K562 (cell line): ENCODE measurements around the gene WEE1. TPM values are rescaled to one million over a fixed set of nuclear protein-coding genes. Genes with fewer than 3 reads are reported as not detected.

Experiments
- ATAC-seq: fragments of 200-7000 bp; cut with Tn5 transposase; 3 replicates; pipeline ENCODE4 v1.9.1; 2020; ENCODE audit warnings: moderate library complexity
- BruUV-seq: library from RNA; stranded (reverse); fragments of 400-500 nt; replicated peaks from 2 replicates; lab custom pipeline; 2021; lab: Mats Ljungman, UMichigan
- CTCF ChIA-PET: fragments of 300-600 bp; formaldehyde crosslinking; extraction: SDS; loops from one replicate; lab custom pipeline; 2021; ENCODE audit warnings: low intra/inter-chr PET ratio; lab: Yijun Ruan, JAX
- POLR2A ChIA-PET: fragments of 300-600, 350-650 bp; sonication (Branson Sonifier 250); formaldehyde crosslinking; extraction: SDS; loops from one replicate; lab custom pipeline; 2021; ENCODE audit warnings: antibody characterized with exemption, inconsistent platforms; lab: Yijun Ruan, JAX
- DNase-seq, 4 experiments: peaks; one replicate each; pipeline versions ENCODE4 v3.0.0 to v3.0.0-alpha.2; 2011 to 2018; ENCODE audit warnings: low spot score in 3 of 4, mixed read lengths in 3 of 4; ENCODE audit errors: extremely low read depth in 1 of 4
- FAIRE-seq: peaks from 2 replicates; lab custom pipeline; 2011; peaks lifted over from hg19 to GRCh38; lab: Jason Lieb, UNC
- H2AFZ ChIP-seq: 2 replicates; pipeline ENCODE4 v1.6.0; 2011; ENCODE audit warnings: low read depth, low read length, control low read depth, inconsistent platforms
- H3K27ac ChIP-seq: fragments of 200-600 bp; 3 replicates; pipeline ENCODE4 v1.8.0; 2011; ENCODE audit warnings: low read depth, mild to moderate bottlenecking, control low read depth, inconsistent platforms, low read length, moderate library complexity, mixed read lengths; ENCODE audit errors: extremely low read depth
- H3K27me3 ChIP-seq, 2 experiments: fragments of 300-600 bp in 1 of 2; 2 replicates in 1 of 2; 3 replicates in 1 of 2; pipeline versions ENCODE4 v1.6.0 to v1.8.0; 2011; ENCODE audit warnings: inconsistent platforms in 2 of 2, low read length in 2 of 2, mild to moderate bottlenecking in 1 of 2, mixed read lengths in 1 of 2, moderate library complexity in 1 of 2; ENCODE audit not compliant: control insufficient read depth in 2 of 2, insufficient read depth in 2 of 2
- H3K36me3 ChIP-seq: fragments of 300-600 bp; 3 replicates; pipeline ENCODE4 v1.8.0; 2011; ENCODE audit warnings: mild to moderate bottlenecking, low read length, inconsistent platforms; ENCODE audit not compliant: control insufficient read depth, insufficient read depth
- H3K4me1 ChIP-seq, 2 experiments: fragments of 200-600 bp in 1 of 2; replicated peaks in 1 of 2; 2 replicates in 1 of 2; 3 replicates in 1 of 2; pipeline versions ENCODE4 v1.5.1 to v1.8.0; 2011; ENCODE audit warnings: inconsistent platforms in 2 of 2, low read length in 2 of 2, mild to moderate bottlenecking in 1 of 2, mixed read lengths in 1 of 2, moderate library complexity in 1 of 2; ENCODE audit not compliant: control insufficient read depth in 2 of 2, insufficient read depth in 2 of 2
- H3K4me2 ChIP-seq: 2 replicates; pipeline ENCODE4 v1.6.1; 2011; ENCODE audit warnings: low read length, control low read depth, inconsistent platforms, mixed read lengths; ENCODE audit not compliant: insufficient read depth
- H3K4me3 ChIP-seq: fragments of 200-600 bp; sonication (generic), shearing (Covaris generic); 2 replicates; pipeline ENCODE4 v1.5.1; 2016; ENCODE audit warnings: control low read depth, inconsistent platforms
- H3K79me2 ChIP-seq: fragments of 200-600 bp; 3 replicates; pipeline ENCODE4 v1.8.0; 2011; ENCODE audit warnings: low read length, inconsistent platforms; ENCODE audit not compliant: control insufficient read depth, insufficient read depth
- H3K9ac ChIP-seq, 2 experiments: 2 replicates each; pipeline versions ENCODE4 v1.6.0 to v1.6.1; 2011; ENCODE audit warnings: low read depth in 2 of 2, low read length in 2 of 2, control low read depth in 1 of 2, inconsistent platforms in 1 of 2, mild to moderate bottlenecking in 1 of 2, mixed read lengths in 1 of 2; ENCODE audit not compliant: insufficient read depth in 1 of 2
- H3K9me1 ChIP-seq: one replicate; pipeline ENCODE4 v1.6.0; 2011; ENCODE audit warnings: inconsistent platforms, mild to moderate bottlenecking, low read length, moderate library complexity; ENCODE audit not compliant: control insufficient read depth, insufficient read depth
- H3K9me3 ChIP-seq: replicated peaks from 2 replicates; pipeline ENCODE4 v1.5.1; 2011; ENCODE audit warnings: low read depth, low read length, inconsistent platforms; ENCODE audit not compliant: control insufficient read depth, insufficient read depth
- H4K20me1 ChIP-seq: replicated peaks from 2 replicates; pipeline ENCODE4 v1.6.1; 2011; ENCODE audit warnings: low read length, inconsistent platforms, mixed read lengths; ENCODE audit not compliant: control insufficient read depth, insufficient read depth
- ESRRA ChIP-seq: fragments of 450-650 bp; IDR thresholded peaks from 2 replicates; pipeline ENCODE4 v1.6.1; 2014; ENCODE audit warnings: low read depth, mild to moderate bottlenecking, moderate library complexity, borderline replicate concordance
- MECOM ChIP-seq: fragments of 250-450 bp; sonication (Bioruptor Pico); IDR thresholded peaks from 2 replicates; pipeline ENCODE4 v1.8.0; 2022; ENCODE audit warnings: inconsistent platforms
- MTA3 ChIP-seq: fragments of 450-650 bp; formaldehyde crosslinking; IDR thresholded peaks from 2 replicates; pipeline ENCODE4 v1.6.1; 2017; ENCODE audit warnings: mild to moderate bottlenecking, borderline replicate concordance
- NCOA6 ChIP-seq: fragments of 450-650 bp; IDR thresholded peaks from 2 replicates; pipeline ENCODE4 v1.6.1; 2017; ENCODE audit warnings: mild to moderate bottlenecking
- POLR2A ChIP-seq: fragments of 450-650 bp; conservative IDR thresholded peaks from 2 replicates; pipeline ENCODE4 v1.6.1; 2016
- RCOR1 ChIP-seq, 2 experiments: IDR thresholded peaks; 2 replicates each; pipeline ENCODE4 v1.6.1; 2012; ENCODE audit warnings: low read depth in 2 of 2, low read length in 2 of 2, borderline replicate concordance in 1 of 2, improper control_type of control experiment in 1 of 2
- ZNF217 ChIP-seq: sonication (generic); formaldehyde crosslinking; IDR thresholded peaks from 2 replicates; pipeline ENCODE4 v1.8.0; 2022; ENCODE audit warnings: mild to moderate bottlenecking, missing genetic modification reagents
- ZNF354B ChIP-seq: fragments of 250-450 bp; sonication (Bioruptor Pico); IDR thresholded peaks from 2 replicates; pipeline ENCODE4 v1.4.0; 2020
- ZNF785 ChIP-seq: fragments of 250-450 bp; sonication (Bioruptor Pico); IDR thresholded peaks from 2 replicates; pipeline ENCODE4 v1.4.0; 2020; ENCODE audit warnings: mild to moderate bottlenecking
- WGBS: fragments of 100-300 bp; shearing (Covaris generic); methylation state at CpG from one replicate; pipeline ENCODE4 v1.1.6; 2016; ENCODE audit warnings: low coverage, mixed read lengths; ENCODE audit not compliant: insufficient coverage; ENCODE audit errors: missing lambda C conversion rate; 5-methylcytosine and 5-hydroxymethylcytosine counted together
- in situ Hi-C: fragments of 300-500 bp; cut with MboI; formaldehyde crosslinking; loops from 4 replicates; pipeline ENCODE4 v1.15.0; 2018; ENCODE audit warnings: inconsistent platforms, mixed read lengths
- intact Hi-C: fragments of 100-400 bp; cut with micrococcal nuclease; formaldehyde crosslinking; loops from 2 replicates; pipeline ENCODE4 v1.14.2; 2022
- polyA plus RNA-seq, 8 experiments: library from polyadenylated mRNA; depleted of rRNA in 4 of 8; stranded (reverse) in 5 of 8; unstranded in 3 of 8; fragments of >200 nt; fragmentation: Nextera tagmentation in 2 of 8; fragmentation: Illumina TruSeq in 1 of 8; extraction: Ambion mirVana in 2 of 8; extraction: Trizol in 1 of 8; gene quantifications; 2 replicates each; pipeline versions ENCODE4 v1.2.1 to v1.2.3, GENCODE V29; 2011 to 2014; ENCODE audit warnings: inconsistent platforms in 1 of 8, missing spikeins in 1 of 8
- total RNA-seq, 7 experiments: library from RNA; depleted of rRNA in 6 of 7; stranded (reverse); fragments of >200 nt in 6 of 7; fragmentation: Illumina TruSeq in 2 of 7; extraction: Trizol in 2 of 7; gene quantifications; 2 replicates each; pipeline versions ENCODE4 v1.2.1 to v1.2.3, GENCODE V29; 2011 to 2021; ENCODE audit warnings: low replicate concordance in 1 of 7
- TF ChIP-seq, protein P1 (sequence below): fragments of 450-650 bp; IDR thresholded peaks from 2 replicates; pipeline ENCODE4 v1.6.1; 2014; ENCODE audit warnings: low read depth, mild to moderate bottlenecking, moderate library complexity, borderline replicate concordance
- TF ChIP-seq, protein P2 (sequence below), 2 experiments: IDR thresholded peaks in 1 of 2; conservative IDR thresholded peaks in 1 of 2; 2 replicates each; pipeline ENCODE4 v1.6.1; 2016; ENCODE audit warnings: low read depth in 2 of 2, mild to moderate bottlenecking in 1 of 2, missing compliant biosample characterization in 1 of 2, missing genetic modification characterization in 1 of 2, moderate library complexity in 1 of 2
- TF ChIP-seq, protein P3 (sequence below), 2 experiments: fragments of 450-650 bp; IDR thresholded peaks; 2 replicates each; pipeline ENCODE4 v1.6.1; 2018; ENCODE audit warnings: mild to moderate bottlenecking in 2 of 2, low read depth in 1 of 2; ENCODE audit not compliant: partially characterized antibody in 2 of 2
- TF ChIP-seq, protein P4 (sequence below), 2 experiments: fragments of 250-450 bp in 1 of 2; fragments of 450-650 bp in 1 of 2; sonication (Bioruptor Pico) in 1 of 2; IDR thresholded peaks; 2 replicates each; pipeline versions ENCODE4 v1.6.1 to v1.8.0; 2016 to 2021; ENCODE audit warnings: mild to moderate bottlenecking in 2 of 2, moderate library complexity in 2 of 2, missing compliant biosample characterization in 1 of 2, missing genetic modification characterization in 1 of 2

WEE1 gene
- total and polyA plus RNA-seq, 9 of the 15 experiments (the other 6 are each of a cell fraction or from before 2014, with no cell fraction given), result 21.9 to 99.0 (median 67.4) TPM

DNA sequence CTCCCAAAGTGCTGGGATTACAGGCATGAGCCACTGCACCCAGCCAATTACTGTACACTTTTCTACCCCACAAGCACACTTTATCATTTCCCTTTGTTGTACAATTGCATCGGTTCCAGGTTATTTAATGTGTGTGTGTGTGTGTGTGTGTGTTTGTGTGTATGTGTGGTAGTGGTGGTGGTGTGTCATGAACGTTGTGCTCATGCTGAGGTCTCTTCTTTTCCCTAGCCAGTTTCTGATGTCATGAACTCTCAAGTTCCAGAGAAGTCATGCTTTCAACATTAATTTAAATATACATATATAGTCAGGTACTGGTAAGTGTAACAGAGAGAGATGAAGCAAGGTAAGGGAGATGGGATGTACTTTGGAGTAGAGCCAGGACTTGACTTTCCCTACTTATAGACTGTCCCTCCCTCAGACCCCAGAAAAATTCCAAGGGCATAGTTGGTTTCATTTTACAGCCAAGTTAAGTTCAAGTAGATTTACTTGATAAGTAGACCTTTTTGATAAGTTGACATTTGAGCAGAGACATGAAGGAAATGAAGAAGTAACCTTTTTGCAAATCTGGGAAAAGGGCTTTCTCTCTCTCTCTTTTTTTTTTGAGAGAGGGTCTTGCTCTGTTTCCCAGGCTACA is 42.7 kb downstream of the WEE1 start:
- no peak overlapping the region for H2AFZ ChIP-seq
- H4K20me1 ChIP-seq, result no peaks in the 10 kb centered on the region
- intact Hi-C loops (loop anchor here (10.0 kb wide), 1 partner anchor 359 kb away; no protein-coding TSS in a partner anchor), in situ Hi-C loops (loop anchor here (5.0 kb wide), 1 partner anchor 136 kb away; no protein-coding TSS in a partner anchor)
- CTCF ChIA-PET, result no interaction called here
- WGBS, result 34% methylated on average over 2 of the region's 2 CpGs
- no peak overlapping the region for H3K27ac ChIP-seq
- H3K36me3 ChIP-seq, result no peaks in the 10 kb centered on the region
- no peaks in the 10 kb centered on the region for H3K79me2 ChIP-seq
- no peak for FAIRE-seq
- POLR2A ChIA-PET, result no interaction called here
- H3K27me3 ChIP-seq, result no peaks in the 10 kb centered on the region
- H3K4me2 ChIP-seq, result no peak overlapping the region
- no peaks in the 10 kb centered on the region for H3K9me3 ChIP-seq
- H3K9me1 ChIP-seq, result no peaks in the 10 kb centered on the region
- no peak for ATAC-seq
- no TSS peak for BruUV-seq
- no peak overlapping the region for H3K4me3 ChIP-seq
- DNase-seq, result no peak
- H3K4me1 ChIP-seq, result peaks cover 16 to 19% of the 10 kb centered on the region in 2 experiments; a peak in 4 of 5 replicates
- no peak overlapping the region for H3K9ac ChIP-seq
- no peak for TF ChIP-seq ZNF785 (CRISPR knock-in tag)
- no peak for TF ChIP-seq RCOR1 (IDR thresholded peaks at IDR 0.05; ENCODE audit: borderline replicate concordance in 1 of 2, low read depth in 2 of 2, low read length in 2 of 2)
- TF ChIP-seq, protein P1, sequence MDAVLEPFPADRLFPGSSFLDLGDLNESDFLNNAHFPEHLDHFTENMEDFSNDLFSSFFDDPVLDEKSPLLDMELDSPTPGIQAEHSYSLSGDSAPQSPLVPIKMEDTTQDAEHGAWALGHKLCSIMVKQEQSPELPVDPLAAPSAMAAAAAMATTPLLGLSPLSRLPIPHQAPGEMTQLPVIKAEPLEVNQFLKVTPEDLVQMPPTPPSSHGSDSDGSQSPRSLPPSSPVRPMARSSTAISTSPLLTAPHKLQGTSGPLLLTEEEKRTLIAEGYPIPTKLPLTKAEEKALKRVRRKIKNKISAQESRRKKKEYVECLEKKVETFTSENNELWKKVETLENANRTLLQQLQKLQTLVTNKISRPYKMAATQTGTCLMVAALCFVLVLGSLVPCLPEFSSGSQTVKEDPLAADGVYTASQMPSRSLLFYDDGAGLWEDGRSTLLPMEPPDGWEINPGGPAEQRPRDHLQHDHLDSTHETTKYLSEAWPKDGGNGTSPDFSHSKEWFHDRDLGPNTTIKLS, result no peak
- TF ChIP-seq MTA3, result no peak
- TF ChIP-seq, protein P2, sequence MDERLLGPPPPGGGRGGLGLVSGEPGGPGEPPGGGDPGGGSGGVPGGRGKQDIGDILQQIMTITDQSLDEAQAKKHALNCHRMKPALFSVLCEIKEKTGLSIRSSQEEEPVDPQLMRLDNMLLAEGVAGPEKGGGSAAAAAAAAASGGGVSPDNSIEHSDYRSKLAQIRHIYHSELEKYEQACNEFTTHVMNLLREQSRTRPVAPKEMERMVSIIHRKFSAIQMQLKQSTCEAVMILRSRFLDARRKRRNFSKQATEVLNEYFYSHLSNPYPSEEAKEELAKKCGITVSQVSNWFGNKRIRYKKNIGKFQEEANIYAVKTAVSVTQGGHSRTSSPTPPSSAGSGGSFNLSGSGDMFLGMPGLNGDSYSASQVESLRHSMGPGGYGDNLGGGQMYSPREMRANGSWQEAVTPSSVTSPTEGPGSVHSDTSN (CRISPR knock-in tag; IDR thresholded peaks at IDR 0.05; ENCODE audit: low read depth), result no peak
- TF ChIP-seq, protein P2 (tag; conservative IDR thresholded peaks at IDR 0.05; ENCODE audit: low read depth), result no peak
- no peak for TF ChIP-seq ZNF217 (CRISPR knock-in tag)
- TF ChIP-seq ZNF354B, result no peak
- TF ChIP-seq POLR2A, result no peak
- TF ChIP-seq MECOM, result no peak
- TF ChIP-seq ESRRA, result no peak
- TF ChIP-seq, protein P3, sequence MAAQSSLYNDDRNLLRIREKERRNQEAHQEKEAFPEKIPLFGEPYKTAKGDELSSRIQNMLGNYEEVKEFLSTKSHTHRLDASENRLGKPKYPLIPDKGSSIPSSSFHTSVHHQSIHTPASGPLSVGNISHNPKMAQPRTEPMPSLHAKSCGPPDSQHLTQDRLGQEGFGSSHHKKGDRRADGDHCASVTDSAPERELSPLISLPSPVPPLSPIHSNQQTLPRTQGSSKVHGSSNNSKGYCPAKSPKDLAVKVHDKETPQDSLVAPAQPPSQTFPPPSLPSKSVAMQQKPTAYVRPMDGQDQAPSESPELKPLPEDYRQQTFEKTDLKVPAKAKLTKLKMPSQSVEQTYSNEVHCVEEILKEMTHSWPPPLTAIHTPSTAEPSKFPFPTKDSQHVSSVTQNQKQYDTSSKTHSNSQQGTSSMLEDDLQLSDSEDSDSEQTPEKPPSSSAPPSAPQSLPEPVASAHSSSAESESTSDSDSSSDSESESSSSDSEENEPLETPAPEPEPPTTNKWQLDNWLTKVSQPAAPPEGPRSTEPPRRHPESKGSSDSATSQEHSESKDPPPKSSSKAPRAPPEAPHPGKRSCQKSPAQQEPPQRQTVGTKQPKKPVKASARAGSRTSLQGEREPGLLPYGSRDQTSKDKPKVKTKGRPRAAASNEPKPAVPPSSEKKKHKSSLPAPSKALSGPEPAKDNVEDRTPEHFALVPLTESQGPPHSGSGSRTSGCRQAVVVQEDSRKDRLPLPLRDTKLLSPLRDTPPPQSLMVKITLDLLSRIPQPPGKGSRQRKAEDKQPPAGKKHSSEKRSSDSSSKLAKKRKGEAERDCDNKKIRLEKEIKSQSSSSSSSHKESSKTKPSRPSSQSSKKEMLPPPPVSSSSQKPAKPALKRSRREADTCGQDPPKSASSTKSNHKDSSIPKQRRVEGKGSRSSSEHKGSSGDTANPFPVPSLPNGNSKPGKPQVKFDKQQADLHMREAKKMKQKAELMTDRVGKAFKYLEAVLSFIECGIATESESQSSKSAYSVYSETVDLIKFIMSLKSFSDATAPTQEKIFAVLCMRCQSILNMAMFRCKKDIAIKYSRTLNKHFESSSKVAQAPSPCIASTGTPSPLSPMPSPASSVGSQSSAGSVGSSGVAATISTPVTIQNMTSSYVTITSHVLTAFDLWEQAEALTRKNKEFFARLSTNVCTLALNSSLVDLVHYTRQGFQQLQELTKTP (IDR thresholded peaks at IDR 0.05; ENCODE audit: low read depth in 1 of 2, partially characterized antibody in 2 of 2), result no peak
- TF ChIP-seq, protein P4, sequence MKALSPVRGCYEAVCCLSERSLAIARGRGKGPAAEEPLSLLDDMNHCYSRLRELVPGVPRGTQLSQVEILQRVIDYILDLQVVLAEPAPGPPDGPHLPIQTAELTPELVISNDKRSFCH (CRISPR knock-in tag; IDR thresholded peaks at IDR 0.05), result no peak
- TF ChIP-seq, protein P4 (tag; IDR thresholded peaks at IDR 0.05), result no peak
- TF ChIP-seq NCOA6, result no peak
